Activated CD4-positive, alpha-beta T cell treated with anti-CD3 and anti-CD28 coated beads, Interleukin-2, amount 50 U/mL, for 24 hours (primary cell): ENCODE results near the gene CYP3A7.
"Not testable (repeated sequence)": the region's sequence is repeated elsewhere in the genome, so short reads cannot be mapped to it uniquely, and the experiment has no call there.

Experiments
- DNase-seq, 2 donors: peaks; one replicate each; pipeline ENCODE4 v3.0.0-alpha.2; 2020; ENCODE audit warnings: low read depth in 1 of 2, low spot score in 1 of 2

Gene CYP3A7

GRCh38 chr7:99709838-99710578, 25.0 kb downstream of the CYP3A7 start:
- DNase-seq, result no peak

- DNase-seq, result no peak
Observed at GRCh38 chr7:99709260-99709659, 25.7 kb downstream of the CYP3A7 start.

GRCh38 chr7:99707096-99707495, 27.9 kb downstream of the CYP3A7 start:
- no peak for DNase-seq

GRCh38 chr7:99699946-99700345, 35.0 kb downstream of the CYP3A7 start:
- DNase-seq, result no peak

DNA sequence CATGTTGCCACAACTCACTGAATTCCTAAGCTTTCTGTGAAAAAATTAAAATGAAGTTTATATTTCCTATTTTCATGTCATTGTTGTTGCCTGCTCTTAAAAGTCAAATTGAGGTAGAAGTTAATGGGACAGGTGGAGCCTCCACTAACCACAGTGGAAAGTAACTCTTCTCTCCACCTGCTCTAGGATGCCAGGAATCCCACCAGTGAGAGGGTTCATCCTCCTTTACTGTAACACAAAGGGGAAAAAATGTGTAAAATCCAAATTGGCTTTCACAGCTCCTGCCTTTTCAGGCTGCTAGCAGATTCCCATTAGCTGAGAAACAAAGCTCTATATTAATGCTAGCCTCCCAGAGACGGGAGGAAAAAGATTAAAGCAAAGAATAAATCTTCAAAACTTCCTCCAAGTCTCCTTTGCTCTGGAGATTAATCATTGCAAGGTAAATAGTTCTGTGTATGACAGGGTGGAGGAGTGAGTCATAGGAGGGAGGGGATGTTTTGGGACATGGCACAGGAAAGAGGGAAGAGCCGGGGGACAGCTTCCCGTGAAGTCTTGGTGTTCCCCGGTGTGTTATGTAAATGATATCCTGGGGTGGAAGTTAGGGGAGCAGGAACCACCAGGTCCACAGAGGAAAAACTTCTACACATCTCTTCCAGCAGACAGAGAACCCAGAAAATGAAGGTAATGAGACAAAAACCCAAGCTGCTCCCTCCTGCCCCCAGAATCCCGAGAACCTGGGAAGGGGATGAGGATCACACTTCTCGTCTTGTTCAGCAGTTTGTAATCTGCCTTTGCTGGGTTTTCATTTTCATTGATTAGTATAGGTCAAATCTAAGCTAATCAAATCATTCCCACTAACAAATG, 35.9 kb downstream of the CYP3A7 start:
- not testable (repeated sequence) for DNase-seq

GRCh38 chr7:99694912-99695304, 40.1 kb downstream of the CYP3A7 start:
- DNase-seq, result no peak

GRCh38 chr7:99694201-99694911, 40.6 kb downstream of the CYP3A7 start:
- no peak for DNase-seq

- DNase-seq, result peak in 1 of 2 donors; percentile 1
Observed at GRCh38 chr7:99693427-99694200, 41.4 kb downstream of the CYP3A7 start.

GRCh38 chr7:99693100-99693426, 41.9 kb downstream of the CYP3A7 start:
- no peak for DNase-seq

DNA sequence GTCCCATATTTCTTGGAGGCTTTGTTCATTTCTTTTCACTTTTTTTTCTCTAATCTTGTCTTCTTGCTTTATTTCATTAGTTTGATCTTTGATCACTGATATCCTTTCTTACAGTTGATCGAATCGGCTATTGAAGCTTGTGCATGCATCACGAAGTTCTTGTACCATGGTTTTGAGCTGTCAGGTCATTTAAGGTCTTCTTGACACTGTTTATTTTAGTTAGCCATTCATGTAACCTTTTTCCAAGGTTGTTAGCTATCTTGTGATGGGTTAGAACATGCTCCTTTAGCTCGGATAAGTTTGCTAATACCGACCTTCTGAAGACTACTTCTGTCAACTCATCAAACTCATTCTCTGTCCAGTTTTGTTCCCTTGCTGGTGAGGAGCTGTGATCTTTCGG, 42.4 kb downstream of the CYP3A7 start:
- DNase-seq, result not testable (repeated sequence)

DNA sequence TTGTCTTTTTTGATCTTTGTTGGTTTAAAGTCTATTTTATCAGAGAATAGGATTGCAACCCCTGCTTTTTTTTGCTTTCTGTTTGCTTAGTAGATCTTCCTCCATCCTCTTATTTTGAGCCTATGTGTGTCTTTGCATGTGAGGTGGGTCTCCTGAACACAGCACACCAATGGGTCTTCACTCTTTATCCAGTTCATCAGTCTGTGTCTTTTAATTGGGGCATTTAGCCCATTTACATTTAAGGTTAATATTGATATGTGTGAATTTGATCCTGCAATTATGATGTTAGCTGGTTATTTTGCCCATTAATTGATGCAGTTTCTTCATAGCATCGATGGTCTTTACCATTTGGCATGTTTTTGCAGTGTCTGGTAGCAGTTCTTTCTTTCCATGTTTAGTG, 43.3 kb downstream of the CYP3A7 start:
- not testable (repeated sequence) for DNase-seq

DNA sequence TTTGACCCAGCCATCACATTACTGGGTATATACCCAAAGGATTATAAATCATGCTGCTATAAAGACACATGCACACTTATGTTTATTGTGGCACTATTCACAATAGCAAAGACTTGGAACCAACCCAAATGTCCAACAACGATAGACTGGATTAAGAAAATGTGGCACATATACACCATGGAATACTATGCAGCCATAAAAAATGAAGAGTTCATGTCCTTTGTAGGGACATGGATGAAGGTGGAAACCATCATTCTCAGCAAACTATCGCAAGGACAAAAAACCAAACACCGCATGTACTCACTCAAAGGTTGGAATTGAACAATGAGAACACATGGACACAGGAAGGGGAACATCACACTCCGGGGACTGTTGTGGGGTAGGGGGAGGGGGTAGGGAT, 44.1 kb downstream of the CYP3A7 start:
- not testable (repeated sequence) for DNase-seq

GRCh38 chr7:99685871-99686608, 49.0 kb downstream of the CYP3A7 start:
- DNase-seq, result not testable (repeated sequence)

DNA sequence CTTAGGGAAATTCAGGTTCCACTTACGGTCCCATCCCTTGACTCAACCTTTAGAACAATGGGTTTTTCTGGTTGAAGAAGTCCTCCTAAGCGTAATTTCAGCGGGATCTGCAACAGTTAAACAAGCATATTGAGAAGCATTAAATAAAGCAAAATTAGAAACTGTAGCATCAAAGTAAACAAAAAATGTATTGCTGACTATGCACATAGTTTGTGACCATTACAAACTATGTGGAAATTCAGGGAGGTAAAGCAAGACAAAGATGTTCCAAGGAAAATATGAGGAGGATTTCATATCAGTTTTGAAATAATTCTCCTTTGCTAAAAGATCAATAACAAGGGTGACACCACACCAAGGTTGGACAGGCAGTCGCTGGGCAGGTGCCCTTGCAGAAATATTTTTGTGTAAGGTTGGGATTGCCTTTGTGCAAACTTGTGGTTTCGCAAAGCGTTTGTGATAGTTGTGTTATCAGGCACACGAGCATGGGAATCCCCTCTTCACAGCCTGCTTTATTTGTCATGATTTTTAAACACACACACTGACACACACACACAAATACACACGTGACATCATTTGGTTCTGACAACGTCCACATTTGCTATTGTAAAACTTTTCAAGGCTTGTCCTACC, 49.8 kb downstream of the CYP3A7 start:
- DNase-seq, result no peak

DNA sequence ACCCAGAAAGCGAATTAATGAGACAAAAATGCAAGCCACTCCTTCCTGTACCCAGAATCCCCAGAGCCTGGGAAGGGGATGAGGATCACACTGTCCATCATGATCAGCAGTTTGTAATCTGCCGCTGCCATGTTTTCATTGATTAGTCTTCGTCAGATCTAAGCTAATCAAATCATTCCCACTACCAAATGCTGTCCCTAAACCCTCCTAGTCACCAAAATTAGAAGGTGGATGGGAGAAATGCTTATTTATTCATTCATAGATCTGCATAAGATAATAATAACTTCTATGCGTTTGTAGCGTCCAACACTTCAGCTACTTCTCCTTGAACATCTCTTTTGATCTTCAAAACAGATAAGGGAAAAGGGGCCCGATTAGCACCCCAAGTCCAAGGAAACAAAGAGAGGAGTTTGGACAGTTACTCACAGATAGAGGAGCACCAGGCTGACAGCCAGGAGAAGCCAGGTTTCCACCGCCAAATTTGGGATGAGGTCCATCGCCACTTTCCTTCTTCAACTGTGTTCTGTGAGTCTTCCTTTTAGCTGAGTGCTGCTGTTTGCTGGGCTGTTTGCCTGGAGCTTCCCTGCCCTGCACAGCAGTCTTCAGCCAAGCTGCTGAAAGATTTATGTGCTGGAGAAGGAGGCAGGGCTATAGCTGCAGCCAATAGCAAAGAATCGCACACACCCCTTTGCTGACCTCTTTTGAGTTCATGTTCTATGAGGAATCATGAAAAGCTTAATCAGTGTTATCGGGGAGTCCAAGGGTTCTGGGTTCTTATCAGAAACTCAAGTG, 55.4 kb downstream of the CYP3A7 start, which contains the start of gene CYP3A5:
TSS of gene CYP3A5 (minus strand) at position 597 of the 792 bp plus-strand sequence. CDS start at position 497, 100 bp downstream.
- no peak for DNase-seq

GRCh38 chr7:99679032-99679399, 56.0 kb downstream of the CYP3A7 start:
- no peak for DNase-seq

DNA sequence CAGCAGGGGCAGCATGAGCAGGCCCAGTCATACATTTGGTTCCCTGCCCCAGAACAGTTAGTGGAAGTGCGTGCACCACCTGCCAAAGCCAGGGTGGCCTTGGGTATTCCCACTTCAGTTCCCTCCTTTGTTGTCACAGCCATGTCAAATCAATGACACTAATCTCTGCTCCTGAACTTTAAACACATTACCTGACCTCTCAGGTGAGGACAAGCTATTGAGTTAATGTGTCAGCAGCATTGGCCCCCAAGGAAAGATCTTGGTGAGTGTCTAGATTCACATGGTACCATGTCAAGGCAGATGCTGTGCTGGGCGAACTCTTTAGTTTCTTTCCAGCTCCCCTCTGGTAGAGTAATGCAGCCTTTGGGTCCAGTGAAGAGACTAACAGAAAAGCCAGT, 57.3 kb downstream of the CYP3A7 start:
- DNase-seq, result no peak

DNA sequence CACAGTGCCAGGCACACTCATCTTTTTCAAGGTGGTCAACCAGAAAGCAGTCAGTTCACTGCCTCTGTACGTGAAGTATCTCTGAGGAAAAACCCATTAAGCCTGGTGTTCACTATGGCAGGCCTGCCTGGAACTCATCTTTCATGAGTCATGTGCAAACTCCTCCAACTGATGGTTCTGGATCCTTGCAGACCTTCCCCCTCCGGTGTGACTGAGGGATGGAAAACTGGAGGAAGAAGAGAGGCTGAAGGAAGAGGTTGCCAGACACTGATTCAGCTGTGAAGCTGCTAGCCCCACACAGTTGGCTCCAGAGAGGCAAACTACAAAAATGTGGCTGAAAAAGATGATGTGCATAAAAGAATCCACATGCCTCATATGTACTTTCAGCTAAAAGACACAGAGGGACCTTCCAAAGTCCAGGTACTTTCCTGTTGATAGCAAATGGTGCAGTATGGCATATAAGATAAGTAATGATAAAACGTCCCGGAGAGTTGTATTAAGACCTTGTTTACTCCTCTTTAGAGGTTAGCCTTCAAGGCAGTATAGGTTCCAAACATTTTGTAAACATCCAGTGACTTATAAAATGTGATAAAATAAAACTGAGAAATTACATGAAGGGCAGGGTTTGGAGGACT, 57.9 kb downstream of the CYP3A7 start:
- no peak for DNase-seq
